Liver (tissue), 9 donors: ENCODE measurements around the gene KIAA1614. TPM values are rescaled to one million over a fixed set of nuclear protein-coding genes. Genes with fewer than 3 reads are reported as not detected.

Experiments used
- DNase-seq: peaks from one replicate; pipeline ENCODE4 v3.0.0-alpha.2; 2017; ENCODE audit warnings: low spot score
- H3K27ac ChIP-seq, 2 donors: one replicate each; pipeline ENCODE4 v1.7.0; 2013; ENCODE audit warnings: inconsistent platforms in 2 of 2, low read length in 2 of 2, control low read depth in 1 of 2, low read depth in 1 of 2, mild to moderate bottlenecking in 1 of 2
- H3K27me3 ChIP-seq, 4 donors: one replicate each; pipeline versions ENCODE4 v1.6.1 to v1.7.0; 2013; ENCODE audit warnings: low read length in 3 of 4, inconsistent platforms in 1 of 4, mild to moderate bottlenecking in 1 of 4, moderate library complexity in 1 of 4; ENCODE audit not compliant: control insufficient read depth in 4 of 4, insufficient read depth in 4 of 4
- H3K36me3 ChIP-seq, 4 donors: one replicate each; pipeline versions ENCODE4 v1.6.1 to v1.7.0; 2013; ENCODE audit warnings: low read length in 3 of 4, mild to moderate bottlenecking in 3 of 4, low read depth in 1 of 4, moderate library complexity in 1 of 4; ENCODE audit not compliant: control insufficient read depth in 4 of 4, insufficient read depth in 3 of 4
- H3K4me1 ChIP-seq, 4 donors: one replicate each; pipeline versions ENCODE4 v1.6.1 to v1.7.0; 2013; ENCODE audit warnings: low read length in 3 of 4, mild to moderate bottlenecking in 3 of 4, moderate library complexity in 1 of 4; ENCODE audit not compliant: control insufficient read depth in 4 of 4, insufficient read depth in 4 of 4
- H3K4me3 ChIP-seq, 3 donors: one replicate each; pipeline versions ENCODE4 v1.6.1 to v1.7.0; 2013; ENCODE audit warnings: low read length in 3 of 3, control low read depth in 1 of 3, low read depth in 1 of 3, mild to moderate bottlenecking in 1 of 3
- H3K9ac ChIP-seq, 2 donors: one replicate each; pipeline ENCODE4 v1.7.0; 2013; ENCODE audit warnings: low read length in 2 of 2, mild to moderate bottlenecking in 2 of 2, moderate library complexity in 2 of 2, control low read depth in 1 of 2, low read depth in 1 of 2
- H3K9me3 ChIP-seq, 4 donors: one replicate each; pipeline versions ENCODE4 v1.6.1 to v1.7.0; 2013; ENCODE audit warnings: low read length in 3 of 4; ENCODE audit not compliant: control insufficient read depth in 4 of 4
- EGR1 ChIP-seq, 2 donors: IDR thresholded peaks; 2 replicates each; pipeline ENCODE4 v1.6.1; 2016 to 2018; ENCODE audit warnings: antibody characterized with exemption in 2 of 2, low read depth in 2 of 2
- FOXA1 ChIP-seq: IDR thresholded peaks from 2 replicates; pipeline ENCODE4 v1.6.1; 2016; ENCODE audit warnings: antibody characterized with exemption
- FOXA2 ChIP-seq: IDR thresholded peaks from 2 replicates; pipeline ENCODE4 v1.6.1; 2016; ENCODE audit warnings: antibody characterized with exemption
- GABPA ChIP-seq, 2 donors: IDR thresholded peaks in 1 of 2; conservative IDR thresholded peaks in 1 of 2; 2 replicates each; pipeline ENCODE4 v1.6.1; 2016; ENCODE audit warnings: antibody characterized with exemption in 2 of 2, mild to moderate bottlenecking in 1 of 2, moderate library complexity in 1 of 2
- HNF4A ChIP-seq, 2 donors: conservative IDR thresholded peaks; 2 replicates each; pipeline ENCODE4 v1.6.1; 2016; ENCODE audit warnings: antibody characterized with exemption in 2 of 2, mild to moderate bottlenecking in 2 of 2
- HNF4G ChIP-seq: IDR thresholded peaks from 2 replicates; pipeline ENCODE4 v1.6.1; 2016; ENCODE audit warnings: antibody characterized with exemption
- JUND ChIP-seq, 2 donors: IDR thresholded peaks; 2 replicates each; pipeline ENCODE4 v1.6.1; 2016; ENCODE audit warnings: antibody characterized with exemption in 2 of 2
- NR2F2 ChIP-seq: IDR thresholded peaks from 2 replicates; pipeline ENCODE4 v1.6.1; 2016; ENCODE audit warnings: antibody characterized with exemption
- RAD21 ChIP-seq, 2 donors: IDR thresholded peaks; 2 replicates each; pipeline ENCODE4 v1.6.1; 2016; ENCODE audit warnings: antibody characterized with exemption in 2 of 2, mild to moderate bottlenecking in 2 of 2
- RXRA ChIP-seq, 2 donors: IDR thresholded peaks; 2 replicates each; pipeline ENCODE4 v1.6.1; 2017 to 2018; ENCODE audit warnings: antibody characterized with exemption in 2 of 2, mild to moderate bottlenecking in 1 of 2
- SP1 ChIP-seq: IDR thresholded peaks from 2 replicates; pipeline ENCODE4 v1.6.1; 2018; ENCODE audit warnings: antibody characterized with exemption, mild to moderate bottlenecking
- TAF1 ChIP-seq: conservative IDR thresholded peaks from 2 replicates; pipeline ENCODE4 v1.6.1; 2016; ENCODE audit warnings: antibody characterized with exemption, mild to moderate bottlenecking
- YY1 ChIP-seq: IDR thresholded peaks from 2 replicates; pipeline ENCODE4 v1.6.1; 2016; ENCODE audit warnings: antibody characterized with exemption, mild to moderate bottlenecking
- WGBS: extraction: QIAGEN DNeasy Blood & Tissue Kit; methylation state at CpG from one replicate; pipeline ENCODE4 v1.1.7; 2013; 5-methylcytosine and 5-hydroxymethylcytosine counted together
- polyA plus RNA-seq, 2 donors: library from polyadenylated mRNA; stranded (reverse) in 1 of 2; unstranded in 1 of 2; fragments of 200-250 nt in 1 of 2; fragments of >200 nt in 1 of 2; fragmentation: Nextera tagmentation in 1 of 2; extraction: Ambion mirVana in 1 of 2; gene quantifications; one replicate each; pipeline versions ENCODE4 v1.2.1 to v1.2.3, GENCODE V29; 2013 to 2015
- total RNA-seq, 2 donors: library from RNA; depleted of rRNA; stranded (reverse); fragments of >200 nt; gene quantifications; one replicate each; pipeline ENCODE4 v1.2.3, GENCODE V29; 2014
- TF ChIP-seq, protein P1 (sequence below): IDR thresholded peaks from 2 replicates; pipeline ENCODE4 v1.6.1; 2016; ENCODE audit warnings: antibody characterized with exemption
- TF ChIP-seq, protein P2 (sequence below): IDR thresholded peaks from 2 replicates; pipeline ENCODE4 v1.6.1; 2016; ENCODE audit warnings: antibody characterized with exemption
- TF ChIP-seq, protein P3 (sequence below): fragments of 150-350 bp; IDR thresholded peaks from 2 replicates; pipeline ENCODE4 v1.5.1; 2017; ENCODE audit warnings: improper control_type of control experiment, low read depth, low read length; ENCODE audit not compliant: missing input control
- TF ChIP-seq, protein P4 (sequence below): IDR thresholded peaks from 2 replicates; pipeline ENCODE4 v1.6.1; 2016; ENCODE audit warnings: antibody characterized with exemption
- TF ChIP-seq, protein P5 (sequence below): IDR thresholded peaks from 2 replicates; pipeline ENCODE4 v1.6.1; 2016; ENCODE audit warnings: antibody characterized with exemption, mild to moderate bottlenecking
- donor health status: healthy.
- donor health status: healthy.
- donor health status: healthy.
- donor health status: healthy.
- donor health status: healthy.

The KIAA1614 gene
- total and polyA plus RNA-seq, 4 donors: 0.21 to 1.1 (median 0.40) TPM

DNA sequence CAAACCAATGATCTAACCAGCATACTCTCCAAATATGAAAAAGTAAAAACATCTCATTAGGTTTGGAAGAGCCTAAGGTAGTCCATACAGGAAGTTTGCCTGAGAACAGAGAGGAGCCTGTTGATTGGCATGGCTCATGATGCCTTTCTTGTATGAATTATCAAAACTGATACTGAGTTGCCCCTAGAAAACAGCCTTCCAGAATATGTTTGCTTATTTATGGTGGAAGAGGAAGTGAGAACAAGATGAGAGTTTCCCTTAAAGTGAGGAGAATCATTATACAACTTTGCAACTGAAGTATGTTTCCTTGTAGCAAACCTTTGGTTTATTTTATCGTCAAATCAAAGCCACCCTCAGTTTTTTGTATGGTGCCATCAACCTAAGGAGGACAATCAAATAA lies 23.8 kb upstream of the KIAA1614 start:
- H3K27me3 ChIP-seq: no peaks in the 10 kb centered on the region
- TF ChIP-seq GABPA (IDR thresholded peaks at IDR 0.05 in 1 of 2, conservative IDR thresholded peaks at IDR 0.05 in 1 of 2) (no peak), HNF4A (conservative IDR thresholded peaks at IDR 0.05) (no peak)
- TF ChIP-seq, protein P1, sequence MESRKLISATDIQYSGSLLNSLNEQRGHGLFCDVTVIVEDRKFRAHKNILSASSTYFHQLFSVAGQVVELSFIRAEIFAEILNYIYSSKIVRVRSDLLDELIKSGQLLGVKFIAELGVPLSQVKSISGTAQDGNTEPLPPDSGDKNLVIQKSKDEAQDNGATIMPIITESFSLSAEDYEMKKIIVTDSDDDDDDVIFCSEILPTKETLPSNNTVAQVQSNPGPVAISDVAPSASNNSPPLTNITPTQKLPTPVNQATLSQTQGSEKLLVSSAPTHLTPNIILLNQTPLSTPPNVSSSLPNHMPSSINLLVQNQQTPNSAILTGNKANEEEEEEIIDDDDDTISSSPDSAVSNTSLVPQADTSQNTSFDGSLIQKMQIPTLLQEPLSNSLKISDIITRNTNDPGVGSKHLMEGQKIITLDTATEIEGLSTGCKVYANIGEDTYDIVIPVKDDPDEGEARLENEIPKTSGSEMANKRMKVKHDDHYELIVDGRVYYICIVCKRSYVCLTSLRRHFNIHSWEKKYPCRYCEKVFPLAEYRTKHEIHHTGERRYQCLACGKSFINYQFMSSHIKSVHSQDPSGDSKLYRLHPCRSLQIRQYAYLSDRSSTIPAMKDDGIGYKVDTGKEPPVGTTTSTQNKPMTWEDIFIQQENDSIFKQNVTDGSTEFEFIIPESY: no peak
- TF ChIP-seq, protein P2, sequence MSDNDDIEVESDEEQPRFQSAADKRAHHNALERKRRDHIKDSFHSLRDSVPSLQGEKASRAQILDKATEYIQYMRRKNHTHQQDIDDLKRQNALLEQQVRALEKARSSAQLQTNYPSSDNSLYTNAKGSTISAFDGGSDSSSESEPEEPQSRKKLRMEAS: no peak
- no peak overlapping the region for H3K4me3 ChIP-seq
- no peaks in the 10 kb centered on the region for H3K9me3 ChIP-seq
- H3K9ac ChIP-seq: no peak overlapping the region
- DNase-seq: no peak
- 81% methylated on average over 1 of the region's 1 CpG for WGBS
- H3K4me1 ChIP-seq: peaks cover 0 to 2% (median 0%) of the 10 kb centered on the region in 4 donors
- H3K27ac ChIP-seq: no peak overlapping the region
- no peaks in the 10 kb centered on the region for H3K36me3 ChIP-seq

DNA sequence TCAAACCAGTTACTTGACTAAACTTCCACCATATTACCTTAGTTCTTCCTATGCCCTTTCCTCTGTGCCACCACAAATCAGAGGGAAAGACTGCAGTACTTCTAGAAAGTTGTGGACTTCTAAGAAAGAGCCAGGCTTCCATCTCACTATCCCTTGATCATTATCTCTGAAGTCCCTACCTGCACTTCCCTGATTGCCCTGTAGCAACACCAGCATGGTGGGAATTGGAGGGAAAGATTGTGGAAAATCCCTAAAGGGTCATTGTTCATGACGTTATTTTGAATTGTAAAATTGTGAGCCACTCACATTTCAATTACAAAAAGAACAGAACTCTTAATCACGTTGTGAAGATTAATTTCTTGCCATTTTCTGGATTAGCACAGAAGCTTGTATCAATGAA lies 23.4 kb upstream of the KIAA1614 start:
- no peaks in the 10 kb centered on the region for H3K27me3 ChIP-seq
- no peak overlapping the region for H3K27ac ChIP-seq
- no peak overlapping the region for H3K9ac ChIP-seq
- no peak overlapping the region for H3K4me3 ChIP-seq
- 92% methylated on average over 2 of the region's 2 CpGs for WGBS
- no peaks in the 10 kb centered on the region for H3K9me3 ChIP-seq
- TF ChIP-seq JUND (IDR thresholded peaks at IDR 0.05) (no peak), TAF1 (no peak), EGR1 (IDR thresholded peaks at IDR 0.05; ENCODE audit: low read depth in 2 of 2) (no peak), RAD21 (IDR thresholded peaks at IDR 0.05) (no peak), SP1 (no peak), NR2F2 (no peak), YY1 (no peak), HNF4G (no peak), RXRA (IDR thresholded peaks at IDR 0.05) (no peak), FOXA1 (no peak), HNF4A (conservative IDR thresholded peaks at IDR 0.05) (no peak), FOXA2 (no peak), GABPA (IDR thresholded peaks at IDR 0.05 in 1 of 2, conservative IDR thresholded peaks at IDR 0.05 in 1 of 2) (no peak)
- TF ChIP-seq, protein P1: no peak
- TF ChIP-seq, protein P2: no peak
- TF ChIP-seq, protein P3, sequence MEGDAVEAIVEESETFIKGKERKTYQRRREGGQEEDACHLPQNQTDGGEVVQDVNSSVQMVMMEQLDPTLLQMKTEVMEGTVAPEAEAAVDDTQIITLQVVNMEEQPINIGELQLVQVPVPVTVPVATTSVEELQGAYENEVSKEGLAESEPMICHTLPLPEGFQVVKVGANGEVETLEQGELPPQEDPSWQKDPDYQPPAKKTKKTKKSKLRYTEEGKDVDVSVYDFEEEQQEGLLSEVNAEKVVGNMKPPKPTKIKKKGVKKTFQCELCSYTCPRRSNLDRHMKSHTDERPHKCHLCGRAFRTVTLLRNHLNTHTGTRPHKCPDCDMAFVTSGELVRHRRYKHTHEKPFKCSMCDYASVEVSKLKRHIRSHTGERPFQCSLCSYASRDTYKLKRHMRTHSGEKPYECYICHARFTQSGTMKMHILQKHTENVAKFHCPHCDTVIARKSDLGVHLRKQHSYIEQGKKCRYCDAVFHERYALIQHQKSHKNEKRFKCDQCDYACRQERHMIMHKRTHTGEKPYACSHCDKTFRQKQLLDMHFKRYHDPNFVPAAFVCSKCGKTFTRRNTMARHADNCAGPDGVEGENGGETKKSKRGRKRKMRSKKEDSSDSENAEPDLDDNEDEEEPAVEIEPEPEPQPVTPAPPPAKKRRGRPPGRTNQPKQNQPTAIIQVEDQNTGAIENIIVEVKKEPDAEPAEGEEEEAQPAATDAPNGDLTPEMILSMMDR: no peak
- TF ChIP-seq, protein P4, sequence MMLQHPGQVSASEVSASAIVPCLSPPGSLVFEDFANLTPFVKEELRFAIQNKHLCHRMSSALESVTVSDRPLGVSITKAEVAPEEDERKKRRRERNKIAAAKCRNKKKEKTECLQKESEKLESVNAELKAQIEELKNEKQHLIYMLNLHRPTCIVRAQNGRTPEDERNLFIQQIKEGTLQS: no peak
- TF ChIP-seq, protein P5, sequence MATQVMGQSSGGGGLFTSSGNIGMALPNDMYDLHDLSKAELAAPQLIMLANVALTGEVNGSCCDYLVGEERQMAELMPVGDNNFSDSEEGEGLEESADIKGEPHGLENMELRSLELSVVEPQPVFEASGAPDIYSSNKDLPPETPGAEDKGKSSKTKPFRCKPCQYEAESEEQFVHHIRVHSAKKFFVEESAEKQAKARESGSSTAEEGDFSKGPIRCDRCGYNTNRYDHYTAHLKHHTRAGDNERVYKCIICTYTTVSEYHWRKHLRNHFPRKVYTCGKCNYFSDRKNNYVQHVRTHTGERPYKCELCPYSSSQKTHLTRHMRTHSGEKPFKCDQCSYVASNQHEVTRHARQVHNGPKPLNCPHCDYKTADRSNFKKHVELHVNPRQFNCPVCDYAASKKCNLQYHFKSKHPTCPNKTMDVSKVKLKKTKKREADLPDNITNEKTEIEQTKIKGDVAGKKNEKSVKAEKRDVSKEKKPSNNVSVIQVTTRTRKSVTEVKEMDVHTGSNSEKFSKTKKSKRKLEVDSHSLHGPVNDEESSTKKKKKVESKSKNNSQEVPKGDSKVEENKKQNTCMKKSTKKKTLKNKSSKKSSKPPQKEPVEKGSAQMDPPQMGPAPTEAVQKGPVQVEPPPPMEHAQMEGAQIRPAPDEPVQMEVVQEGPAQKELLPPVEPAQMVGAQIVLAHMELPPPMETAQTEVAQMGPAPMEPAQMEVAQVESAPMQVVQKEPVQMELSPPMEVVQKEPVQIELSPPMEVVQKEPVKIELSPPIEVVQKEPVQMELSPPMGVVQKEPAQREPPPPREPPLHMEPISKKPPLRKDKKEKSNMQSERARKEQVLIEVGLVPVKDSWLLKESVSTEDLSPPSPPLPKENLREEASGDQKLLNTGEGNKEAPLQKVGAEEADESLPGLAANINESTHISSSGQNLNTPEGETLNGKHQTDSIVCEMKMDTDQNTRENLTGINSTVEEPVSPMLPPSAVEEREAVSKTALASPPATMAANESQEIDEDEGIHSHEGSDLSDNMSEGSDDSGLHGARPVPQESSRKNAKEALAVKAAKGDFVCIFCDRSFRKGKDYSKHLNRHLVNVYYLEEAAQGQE: no peak
- H3K4me1 ChIP-seq: peaks cover 0 to 2% (median 0%) of the 10 kb centered on the region in 4 donors
- DNase-seq: no peak
- no peaks in the 10 kb centered on the region for H3K36me3 ChIP-seq
